Left colon (tissue), 2 donors: ENCODE results near the gene MS4A5. TPM values are rescaled to one million over a fixed set of nuclear protein-coding genes. Genes with fewer than 3 reads are reported as not detected.

ENCODE experiments used
- ATAC-seq: fragments of 200-7000 bp; cut with Tn5 transposase; one replicate; pipeline ENCODE4 v1.9.1; 2020; ENCODE audit warnings: mild to moderate bottlenecking, moderate library complexity
- DNase-seq, 2 donors: peaks; one replicate each; pipeline ENCODE4 v3.0.0-alpha.2; 2020
- intact Hi-C, 2 donors: fragments of 100-400 bp; cut with DNase I in 1 of 2; cut with micrococcal nuclease in 1 of 2; formaldehyde crosslinking; loops; one replicate each; pipeline versions ENCODE4 v1.11.2 to v1.14.0; 2022; cut with DNase I, micrococcal nuclease
- total RNA-seq, 2 donors: library from RNA; stranded (reverse); fragmentation: NEBNext Ultra II Directional; extraction: Animal tissue kit (Norgen Biotek cat#: 25700); gene quantifications; one replicate each; pipeline ENCODE4 v1.2.1, GENCODE V29; 2021
- donor health status: DM: no; HTN: no; CAD: no.
- donor health status: DM: yes; HTN: yes; CAD: no.

MS4A5 gene
- total RNA-seq, 2 donors from 2014 or later, result not detected

- ATAC-seq (no peak), DNase-seq (no peak)
- intact Hi-C loops, result no loop called here
Observed at GRCh38 chr11:60468829-60469228, 39.5 kb downstream of the MS4A5 start.

GRCh38 chr11:60469723-60470122, 40.4 kb downstream of the MS4A5 start:
- intact Hi-C loops, result no loop called here
- DNase-seq, result no peak
- no peak for ATAC-seq

- ATAC-seq, result no peak
- intact Hi-C loops, result no loop called here
- DNase-seq, result no peak
Observed at GRCh38 chr11:60477035-60477445, 47.7 kb downstream of the MS4A5 start.

DNA sequence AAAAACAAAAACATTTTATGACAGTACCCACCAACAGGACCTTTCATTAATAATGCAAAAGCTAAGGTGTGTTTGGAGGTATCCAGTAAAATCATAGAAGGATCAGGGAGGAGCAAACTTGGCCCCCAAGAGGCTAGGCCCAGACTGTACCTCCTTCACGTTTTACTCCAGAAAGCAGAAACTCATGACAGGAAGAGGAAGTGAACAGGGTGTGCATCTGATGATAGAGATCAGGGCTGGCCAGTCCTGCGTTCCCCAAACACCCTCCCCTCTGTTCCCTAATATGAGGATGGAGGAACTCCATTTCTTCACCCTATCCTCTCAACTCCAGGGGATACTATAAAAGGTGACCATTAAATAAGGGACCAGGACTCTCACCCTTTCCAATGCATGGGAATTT, 53.0 kb downstream of the MS4A5 start:
- intact Hi-C loops, result no loop called here
- DNase-seq (no peak), ATAC-seq (no peak)

- ATAC-seq (peak; percentile 80), DNase-seq (peak in 1 of 2 donors; percentile 53)
- intact Hi-C loops, result no loop called here
Observed at GRCh38 chr11:60485987-60486386, 56.6 kb downstream of the MS4A5 start.

GRCh38 chr11:60492488-60493009, 63.2 kb downstream of the MS4A5 start, which contains the start of gene MS4A12:
MS4A12 (plus strand) TSS chr11:60492778; CDS start chr11:60497319, 4,541 bp downstream.
- no peak for DNase-seq
- peak; percentile 91 for ATAC-seq
- intact Hi-C loops, result no loop called here

DNA sequence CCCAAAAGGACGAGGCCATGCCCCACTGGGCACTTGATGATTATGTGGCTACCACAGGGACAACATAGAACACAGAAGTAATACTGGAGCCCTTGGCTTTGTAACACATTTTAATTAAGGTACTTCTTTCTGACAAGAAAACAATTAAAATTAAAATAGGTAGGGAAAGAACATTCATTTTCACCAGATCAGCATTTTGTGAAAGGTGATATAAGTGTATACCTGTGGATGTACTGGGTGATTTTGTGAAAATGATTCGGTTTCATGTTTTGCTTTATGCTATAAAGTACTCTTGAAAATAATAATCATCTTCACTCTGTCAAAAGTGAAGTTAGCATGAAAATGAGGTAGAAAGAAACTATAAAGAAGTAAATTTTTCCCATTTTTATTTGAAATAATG, 64.1 kb downstream of the MS4A5 start:
- intact Hi-C loops, result no loop called here
- DNase-seq (no peak), ATAC-seq (no peak)

Other genes starting within 250 kb of the MS4A5 start
- 10 to 100 TPM; 20.2 to 57.3 TPM for gene MS4A6A, start 246.5 kb upstream of the MS4A5 start, total RNA-seq
- gene MS4A4E, start 186.4 kb upstream of the MS4A5 start, total RNA-seq, result 1 to 10 TPM; 1.1 to 3.0 TPM
- 10 to 100 TPM in 1 of 2 donors, 1 to 10 TPM in 1; 7.6 to 16.8 TPM for gene MS4A4A, start 148.9 kb upstream of the MS4A5 start, total RNA-seq
- not detected for gene MS4A6E, start 102.3 kb upstream of the MS4A5 start, total RNA-seq
- gene MS4A7, start 51.0 kb upstream of the MS4A5 start, total RNA-seq, result 10 to 100 TPM in 1 of 2 donors, 1 to 10 TPM in 1; 9.8 to 38.3 TPM
- gene MS4A14, start 33.1 kb upstream of the MS4A5 start, total RNA-seq, result 1 to 10 TPM in 1 of 2 donors, under 1 TPM in 1; 0.40 to 1.7 TPM
- 1 to 10 TPM; 1.6 to 3.1 TPM for gene MS4A1, start 26.3 kb downstream of the MS4A5 start, total RNA-seq
- 100 to 1,000 TPM; 591 to 666 TPM for gene MS4A12, start 63.2 kb downstream of the MS4A5 start, total RNA-seq
- not detected for gene MS4A13, start 85.8 kb downstream of the MS4A5 start, total RNA-seq